Measurements from ENCODE around the gene ZNF362.

ZNF362 gene

GRCh38 chr1:33256471-33257206 is at the start of gene ZNF362 (continued):
- TF ChIP-seq ZNF558 (tag by site-specific recombination; IDR thresholded peaks at IDR 0.05) (0 out of 2 replicates have a peak, but pooled peaks have one; percentile 17), ZNF670 (tag by site-specific recombination; IDR thresholded peaks at IDR 0.05; ENCODE audit: low read depth) (no peak), ZNF701 (tag by site-specific recombination; IDR thresholded peaks at IDR 0.05) (no peak), ZNF133 (tag by site-specific recombination; IDR thresholded peaks at IDR 0.05) (no peak), WT1 (tag by site-specific recombination; IDR thresholded peaks at IDR 0.05) (no peak), ZNF785 (tag by site-specific recombination; IDR thresholded peaks at IDR 0.05) (no peak), ZNF148 (tag by site-specific recombination; IDR thresholded peaks at IDR 0.05; ENCODE audit: borderline replicate concordance) (no peak), ZNF132 (tag by site-specific recombination; IDR thresholded peaks at IDR 0.05; ENCODE audit: borderline replicate concordance) (no peak), GLI2 (tag by site-specific recombination; IDR thresholded peaks at IDR 0.05; ENCODE audit: borderline replicate concordance, low read depth) (no peak), ZNF530 (tag by site-specific recombination; IDR thresholded peaks at IDR 0.05; ENCODE audit: low read depth) (no peak), ZNF18 (tag by site-specific recombination; IDR thresholded peaks at IDR 0.05) (no peak), PRDM4 (tag by site-specific recombination; IDR thresholded peaks at IDR 0.05) (no peak), ZFP41 (tag by site-specific recombination; IDR thresholded peaks at IDR 0.05; ENCODE audit: borderline replicate concordance) (no peak), FEZF1 (tag by site-specific recombination; IDR thresholded peaks at IDR 0.05) (peak; percentile 63), SALL2 (tag by site-specific recombination; IDR thresholded peaks at IDR 0.05; ENCODE audit: borderline replicate concordance) (no peak), ZNF248 (tag by site-specific recombination; IDR thresholded peaks at IDR 0.05) (no peak), KLF9 (tag by site-specific recombination; IDR thresholded peaks at IDR 0.05; ENCODE audit: low read depth) (no peak), ZNF404 (tag by site-specific recombination; IDR thresholded peaks at IDR 0.05) (no peak), GLIS2 (tag by site-specific recombination; IDR thresholded peaks at IDR 0.05) (no peak), ZNF280C (tag by site-specific recombination; IDR thresholded peaks at IDR 0.05) (no peak), MYNN (tag by site-specific recombination; IDR thresholded peaks at IDR 0.05; ENCODE audit: borderline replicate concordance) (no peak), ZNF140 (tag by site-specific recombination; IDR thresholded peaks at IDR 0.05) (no peak), ZNF529 (tag by site-specific recombination; IDR thresholded peaks at IDR 0.05; ENCODE audit: insufficient replicate concordance) (no peak), ZBTB11 (tag by site-specific recombination; conservative IDR thresholded peaks at IDR 0.05; ENCODE audit: low read depth) (no peak), ZNF10 (tag by site-specific recombination; IDR thresholded peaks at IDR 0.05) (no peak)
- TF ChIP-seq, protein P1, sequence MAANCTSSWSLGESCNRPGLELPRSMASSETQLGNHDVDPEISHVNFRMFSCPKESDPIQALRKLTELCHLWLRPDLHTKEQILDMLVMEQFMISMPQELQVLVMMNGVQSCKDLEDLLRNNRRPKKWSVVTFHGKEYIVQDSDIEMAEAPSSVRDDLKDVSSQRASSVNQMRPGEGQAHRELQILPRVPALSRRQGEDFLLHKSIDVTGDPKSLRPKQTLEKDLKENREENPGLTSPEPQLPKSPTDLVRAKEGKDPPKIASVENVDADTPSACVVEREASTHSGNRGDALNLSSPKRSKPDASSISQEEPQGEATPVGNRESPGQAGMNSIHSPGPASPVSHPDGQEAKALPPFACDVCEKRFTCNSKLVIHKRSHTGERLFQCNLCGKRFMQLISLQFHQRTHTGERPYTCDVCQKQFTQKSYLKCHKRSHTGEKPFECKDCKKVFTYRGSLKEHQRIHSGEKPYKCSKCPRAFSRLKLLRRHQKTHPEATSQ (tag by site-specific recombination; IDR thresholded peaks at IDR 0.05), result no peak

All from HEK293 (cell line).